Neural crest cell (in vitro differentiated cells): ENCODE measurements around the gene TSC22D3. TPM values are rescaled to one million over a fixed set of nuclear protein-coding genes. Genes with fewer than 3 reads are reported as not detected.

Experiments
- DNase-seq: peaks from one replicate; pipeline ENCODE4 v3.0.0; 2021; ENCODE audit warnings: low read depth, mixed read lengths, low spot score
- H3K27ac Mint-ChIP-seq: one replicate; pipeline ENCODE4 v1.8.0; 2021; ENCODE audit warnings: mild to moderate bottlenecking, mixed read lengths; ENCODE audit not compliant: unreplicated experiment
- H3K27me3 Mint-ChIP-seq: 2 replicates; pipeline ENCODE4 v1.8.0; 2021; ENCODE audit warnings: low read depth, mild to moderate bottlenecking, mixed read lengths
- H3K36me3 Mint-ChIP-seq: 2 replicates; pipeline ENCODE4 v1.8.0; 2021; ENCODE audit warnings: low read depth, mild to moderate bottlenecking, mixed read lengths
- H3K4me1 Mint-ChIP-seq: 2 replicates; pipeline ENCODE4 v1.8.0; 2021; ENCODE audit warnings: mixed read lengths
- H3K4me3 Mint-ChIP-seq: one replicate; pipeline ENCODE4 v1.8.0; 2021; ENCODE audit warnings: mild to moderate bottlenecking, mixed read lengths
- H3K9me3 Mint-ChIP-seq: 2 replicates; pipeline ENCODE4 v1.8.0; 2021; ENCODE audit warnings: mixed read lengths
- total RNA-seq: library from RNA; stranded (reverse); gene quantifications from 2 replicates; pipeline ENCODE4 v1.2.1, GENCODE V29; 2021
- TF ChIP-seq, protein P1 (sequence below): fragments of 200-600 bp; sonication (generic); conservative IDR thresholded peaks from 2 replicates; pipeline ENCODE4 v1.5.0; 2021; ENCODE audit warnings: antibody characterized with exemption, mild to moderate bottlenecking

TSC22D3 gene
- total RNA-seq, 1 donor from 2014 or later, result 22.3 TPM

GRCh38 chrX:107730298-107730655, 45.3 kb downstream of the TSC22D3 start:
- Mint-ChIP-seq H3K27ac (no peak overlapping the region), H3K9me3 (peaks cover 7% of the 10 kb centered on the region), H3K36me3 (no peaks in the 10 kb centered on the region), H3K4me1 (peaks cover 12% of the 10 kb centered on the region), H3K27me3 (no peaks in the 10 kb centered on the region), H3K4me3 (no peak overlapping the region)
- TF ChIP-seq, protein P1, sequence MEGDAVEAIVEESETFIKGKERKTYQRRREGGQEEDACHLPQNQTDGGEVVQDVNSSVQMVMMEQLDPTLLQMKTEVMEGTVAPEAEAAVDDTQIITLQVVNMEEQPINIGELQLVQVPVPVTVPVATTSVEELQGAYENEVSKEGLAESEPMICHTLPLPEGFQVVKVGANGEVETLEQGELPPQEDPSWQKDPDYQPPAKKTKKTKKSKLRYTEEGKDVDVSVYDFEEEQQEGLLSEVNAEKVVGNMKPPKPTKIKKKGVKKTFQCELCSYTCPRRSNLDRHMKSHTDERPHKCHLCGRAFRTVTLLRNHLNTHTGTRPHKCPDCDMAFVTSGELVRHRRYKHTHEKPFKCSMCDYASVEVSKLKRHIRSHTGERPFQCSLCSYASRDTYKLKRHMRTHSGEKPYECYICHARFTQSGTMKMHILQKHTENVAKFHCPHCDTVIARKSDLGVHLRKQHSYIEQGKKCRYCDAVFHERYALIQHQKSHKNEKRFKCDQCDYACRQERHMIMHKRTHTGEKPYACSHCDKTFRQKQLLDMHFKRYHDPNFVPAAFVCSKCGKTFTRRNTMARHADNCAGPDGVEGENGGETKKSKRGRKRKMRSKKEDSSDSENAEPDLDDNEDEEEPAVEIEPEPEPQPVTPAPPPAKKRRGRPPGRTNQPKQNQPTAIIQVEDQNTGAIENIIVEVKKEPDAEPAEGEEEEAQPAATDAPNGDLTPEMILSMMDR, result no peak
- DNase-seq, result no peak

GRCh38 chrX:107729558-107730297, 45.9 kb downstream of the TSC22D3 start:
- DNase-seq, result no peak
- no peak overlapping the region for H3K4me3 Mint-ChIP-seq
- H3K27ac Mint-ChIP-seq, result no peak overlapping the region
- TF ChIP-seq, protein P1, result no peak
- H3K4me1 Mint-ChIP-seq, result peaks cover 12% of the 10 kb centered on the region
- H3K36me3 Mint-ChIP-seq, result no peaks in the 10 kb centered on the region
- no peaks in the 10 kb centered on the region for H3K27me3 Mint-ChIP-seq
- peaks cover 7% of the 10 kb centered on the region for H3K9me3 Mint-ChIP-seq

DNA sequence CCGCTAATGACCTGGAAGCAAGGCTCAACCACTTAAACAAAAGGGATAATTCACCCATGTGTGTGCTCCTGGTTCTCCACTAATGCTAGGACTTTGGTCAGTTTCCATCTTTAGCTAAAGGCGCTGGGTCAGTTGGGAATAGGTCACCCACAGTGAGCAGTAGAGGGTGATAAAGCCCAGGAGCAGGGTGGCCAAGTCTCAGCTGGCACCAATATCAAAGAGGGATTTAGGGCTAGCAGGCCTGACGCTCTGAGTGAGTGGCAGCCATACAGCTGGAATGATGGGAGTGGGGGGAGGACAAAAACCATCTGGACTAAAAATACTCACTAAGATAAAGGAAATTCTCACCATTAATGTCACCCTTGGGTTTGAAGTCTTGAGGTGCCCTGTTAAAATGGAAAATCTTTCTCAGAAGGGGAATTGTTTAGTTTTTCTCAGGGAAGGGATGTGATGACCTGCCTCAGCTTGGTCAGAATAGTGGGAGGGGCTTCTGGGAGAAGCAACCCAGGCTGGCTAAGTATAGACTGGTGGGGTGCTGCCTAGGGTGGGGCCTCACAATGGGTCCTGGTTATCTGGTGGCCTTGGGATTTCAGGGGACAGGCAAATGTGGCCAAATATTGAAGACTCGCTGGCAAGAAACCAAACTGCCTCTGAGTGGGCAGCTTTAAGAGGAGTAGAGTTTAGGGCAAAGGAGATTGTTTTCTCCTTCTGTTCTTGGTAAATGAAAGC, 47.1 kb downstream of the TSC22D3 start:
- TF ChIP-seq, protein P1, result no peak
- no peak overlapping the region for H3K4me3 Mint-ChIP-seq
- H3K36me3 Mint-ChIP-seq, result no peaks in the 10 kb centered on the region
- H3K4me1 Mint-ChIP-seq, result peaks cover 12% of the 10 kb centered on the region
- H3K27ac Mint-ChIP-seq, result no peak overlapping the region
- H3K27me3 Mint-ChIP-seq, result no peaks in the 10 kb centered on the region
- H3K9me3 Mint-ChIP-seq, result peaks cover 7% of the 10 kb centered on the region
- DNase-seq, result no peak

GRCh38 chrX:107726816-107727534, 48.6 kb downstream of the TSC22D3 start:
- Mint-ChIP-seq H3K4me3 (no peak overlapping the region), H3K36me3 (no peaks in the 10 kb centered on the region), H3K9me3 (peaks cover 3% of the 10 kb centered on the region), H3K27ac (no peak overlapping the region), H3K27me3 (no peaks in the 10 kb centered on the region), H3K4me1 (peaks cover 8% of the 10 kb centered on the region)
- TF ChIP-seq, protein P1, result no peak
- DNase-seq, result no peak

GRCh38 chrX:107725761-107726555, 49.6 kb downstream of the TSC22D3 start:
- Mint-ChIP-seq H3K4me1 (peaks cover 2% of the 10 kb centered on the region), H3K9me3 (peaks cover 3% of the 10 kb centered on the region), H3K36me3 (no peaks in the 10 kb centered on the region), H3K27ac (no peak overlapping the region), H3K27me3 (no peaks in the 10 kb centered on the region), H3K4me3 (no peak overlapping the region)
- TF ChIP-seq, protein P1, result no peak
- DNase-seq, result no peak
